DMS153 treated with DMSO at 0.1 percent for 48 hours (cell line): ENCODE data around the gene AIF1L.

ENCODE experiments used
- DNase-seq: peaks from one replicate; lab custom pipeline; 2025; ENCODE audit not compliant: unreplicated experiment; lab: John Stamatoyannopoulos, UW

The AIF1L gene

DNA sequence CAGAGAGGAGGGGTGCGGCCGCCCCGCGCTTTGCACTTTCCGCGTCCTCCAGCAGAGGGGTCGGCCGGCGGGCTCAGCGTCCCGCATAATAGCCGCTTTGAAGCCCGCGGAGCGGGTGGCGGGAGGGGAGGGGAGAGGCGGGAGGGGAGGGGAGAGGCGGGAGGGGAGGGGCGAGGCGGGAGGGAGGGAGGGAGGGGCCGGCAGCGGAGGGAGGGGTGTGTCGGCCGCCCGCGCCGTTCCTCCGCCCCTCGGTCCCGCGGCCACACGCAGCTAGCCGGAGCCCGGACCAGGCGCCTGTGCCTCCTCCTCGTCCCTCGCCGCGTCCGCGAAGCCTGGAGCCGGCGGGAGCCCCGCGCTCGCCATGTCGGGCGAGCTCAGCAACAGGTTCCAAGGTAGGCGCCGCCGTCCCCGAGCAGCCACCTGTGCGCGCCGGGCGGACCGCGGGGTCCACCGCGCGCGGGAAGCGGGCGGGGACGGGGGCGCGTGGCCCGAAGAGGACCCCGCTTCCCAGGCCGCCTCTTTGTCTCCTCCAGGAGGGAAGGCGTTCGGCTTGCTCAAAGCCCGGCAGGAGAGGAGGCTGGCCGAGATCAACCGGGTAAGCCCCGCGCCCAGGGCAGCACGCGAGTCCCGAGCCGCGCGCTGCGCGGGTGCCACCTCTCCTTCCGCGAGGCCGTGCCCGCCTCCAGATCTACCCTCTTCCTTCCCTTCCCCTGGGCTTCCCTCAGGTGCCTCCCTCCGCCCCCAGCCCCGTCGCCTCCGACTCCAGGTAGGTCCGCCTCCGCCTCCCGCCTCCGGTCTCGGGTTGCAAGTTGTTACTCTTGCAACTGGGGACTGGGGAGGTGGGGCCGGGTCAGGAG, at the start of gene AIF1L:
AIF1L (plus strand) TSS at position 263 of the 857 bp plus-strand sequence; CDS start at position 362, 99 bp downstream.
- DNase-seq: no peak

DNA sequence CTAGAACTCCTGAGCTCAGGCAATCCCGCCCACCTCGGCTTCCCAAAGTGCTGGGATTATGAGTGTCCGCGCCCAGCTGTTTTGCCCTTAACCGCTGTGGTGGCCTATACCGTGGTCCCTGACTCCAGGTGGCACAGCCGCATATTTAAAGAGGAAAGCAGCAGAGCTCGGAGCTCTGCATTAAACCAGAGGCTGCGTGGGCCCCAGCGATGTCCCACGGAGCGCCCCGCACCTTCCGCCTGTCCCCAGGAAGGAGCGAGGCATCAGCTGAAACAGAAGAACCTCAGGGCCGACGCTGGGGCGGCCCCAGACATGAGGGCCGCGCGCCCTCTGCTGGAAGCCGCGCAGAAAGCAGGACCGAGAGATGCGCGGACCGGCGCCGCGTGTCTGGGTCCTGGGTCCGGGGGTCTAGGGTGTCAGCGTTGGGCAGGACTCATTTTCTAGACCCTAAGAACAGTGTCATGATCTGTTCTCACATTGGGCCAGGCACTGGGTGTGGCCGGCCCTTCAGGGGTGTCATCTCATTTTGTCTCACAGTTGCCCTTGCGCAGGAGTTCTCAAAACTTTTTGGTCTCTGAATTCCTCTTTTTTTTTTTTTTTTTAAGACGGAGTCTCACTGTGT, 49.6 kb upstream of the AIF1L start:
- peak; percentile 54 for DNase-seq

DNA sequence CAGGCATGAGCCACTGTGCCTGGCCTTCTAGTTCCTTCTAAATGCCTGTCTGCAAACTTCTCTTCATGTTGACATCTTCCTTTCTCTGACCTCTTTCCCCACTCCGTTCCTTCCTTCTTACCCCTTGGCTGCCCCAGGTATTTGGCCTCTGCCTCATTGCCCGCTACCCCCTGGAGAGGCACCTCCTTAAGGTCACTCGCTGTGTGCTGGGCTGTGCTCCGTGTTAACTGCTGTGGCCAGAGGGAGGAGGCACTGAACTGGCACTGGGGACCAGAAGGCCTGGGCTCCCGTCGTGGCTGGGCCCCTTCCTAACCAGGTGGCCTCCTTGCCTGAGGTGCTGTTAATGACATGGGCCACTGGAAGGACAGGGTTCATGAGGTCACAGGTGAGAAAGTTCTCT, 48.0 kb upstream of the AIF1L start:
- DNase-seq: no peak

DNA sequence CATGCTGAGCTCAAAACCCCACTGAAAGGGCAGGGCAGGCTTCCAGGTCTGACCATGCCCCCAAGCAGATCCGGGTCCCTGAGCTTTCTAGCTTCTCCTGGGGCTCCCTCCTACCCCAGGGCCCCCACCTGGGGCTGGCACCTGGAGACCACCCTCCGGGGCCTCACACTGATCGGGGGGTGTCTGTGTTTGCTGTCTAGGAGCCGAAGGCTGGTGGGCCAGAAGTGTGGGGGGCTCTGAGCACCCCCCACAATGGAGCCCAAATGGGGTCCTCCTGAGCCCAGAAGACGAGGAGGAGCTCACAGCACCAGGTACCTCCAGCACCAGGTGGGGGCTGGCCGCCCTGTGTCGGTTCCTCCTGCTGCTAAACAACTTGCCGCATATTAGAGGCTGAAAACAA, 47.5 kb upstream of the AIF1L start:
- DNase-seq: no peak

DNA sequence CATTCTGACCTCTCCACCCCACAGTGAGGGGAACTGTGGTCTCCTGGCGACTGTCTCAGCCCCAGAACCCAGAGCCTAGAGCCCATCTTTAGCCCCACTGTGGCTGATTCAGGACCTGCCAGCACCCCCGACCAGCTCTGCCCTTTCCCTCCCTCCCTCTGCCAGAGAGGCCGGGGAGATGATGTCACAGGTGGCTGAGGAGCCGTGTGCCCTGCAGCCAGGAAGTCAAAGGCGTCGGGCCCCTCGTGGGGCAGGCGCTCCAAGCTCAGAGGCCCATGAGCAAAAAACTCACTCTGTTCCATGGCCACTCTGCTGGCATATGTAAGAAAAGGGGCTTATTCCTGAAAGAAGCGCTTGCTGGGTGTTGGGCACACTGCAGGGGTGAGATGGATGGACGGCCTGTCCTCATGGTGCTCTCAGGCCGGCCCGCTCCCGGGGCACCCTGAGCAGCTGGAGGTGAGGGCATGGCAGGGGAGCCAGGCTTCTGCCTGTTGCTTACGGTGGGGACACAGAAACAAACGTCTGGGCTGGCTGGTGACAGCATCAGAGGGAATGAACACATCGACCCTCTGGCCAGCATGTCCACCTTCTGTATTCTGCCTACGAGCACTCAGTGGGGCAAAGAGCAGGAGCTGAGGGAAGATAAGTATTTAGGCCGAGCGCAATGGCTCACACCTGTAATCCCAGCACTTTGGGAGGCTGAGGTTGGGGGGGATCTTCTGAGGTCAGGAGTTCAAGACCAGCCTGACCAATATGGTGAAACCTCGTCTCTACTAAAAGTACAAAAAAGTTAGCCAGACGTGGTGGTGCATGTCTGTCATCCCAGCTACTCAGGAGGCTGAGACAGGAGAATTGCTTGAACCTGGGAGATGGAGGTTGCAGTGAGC, 46.3 kb upstream of the AIF1L start:
- no peak for DNase-seq

DNA sequence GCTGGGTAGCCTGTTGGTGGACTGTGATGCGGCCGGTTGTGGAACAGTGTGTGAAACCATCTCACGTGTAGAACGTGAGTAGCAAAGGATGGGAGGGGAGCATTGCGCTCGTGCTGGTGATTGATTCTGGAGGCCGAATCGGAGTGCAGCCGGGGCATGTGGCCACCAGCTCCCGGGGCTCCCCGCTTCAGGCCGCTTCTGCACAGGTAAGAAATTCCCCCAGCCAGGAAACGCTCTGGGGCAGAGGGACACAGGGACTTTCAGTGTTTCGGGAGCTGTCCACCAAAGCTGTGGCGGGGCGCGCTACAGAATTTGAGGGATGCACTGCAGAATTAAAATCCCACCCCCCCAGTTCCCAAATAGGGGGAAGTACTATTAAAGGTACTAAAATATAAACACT, 45.5 kb upstream of the AIF1L start:
- DNase-seq: no peak

DNA sequence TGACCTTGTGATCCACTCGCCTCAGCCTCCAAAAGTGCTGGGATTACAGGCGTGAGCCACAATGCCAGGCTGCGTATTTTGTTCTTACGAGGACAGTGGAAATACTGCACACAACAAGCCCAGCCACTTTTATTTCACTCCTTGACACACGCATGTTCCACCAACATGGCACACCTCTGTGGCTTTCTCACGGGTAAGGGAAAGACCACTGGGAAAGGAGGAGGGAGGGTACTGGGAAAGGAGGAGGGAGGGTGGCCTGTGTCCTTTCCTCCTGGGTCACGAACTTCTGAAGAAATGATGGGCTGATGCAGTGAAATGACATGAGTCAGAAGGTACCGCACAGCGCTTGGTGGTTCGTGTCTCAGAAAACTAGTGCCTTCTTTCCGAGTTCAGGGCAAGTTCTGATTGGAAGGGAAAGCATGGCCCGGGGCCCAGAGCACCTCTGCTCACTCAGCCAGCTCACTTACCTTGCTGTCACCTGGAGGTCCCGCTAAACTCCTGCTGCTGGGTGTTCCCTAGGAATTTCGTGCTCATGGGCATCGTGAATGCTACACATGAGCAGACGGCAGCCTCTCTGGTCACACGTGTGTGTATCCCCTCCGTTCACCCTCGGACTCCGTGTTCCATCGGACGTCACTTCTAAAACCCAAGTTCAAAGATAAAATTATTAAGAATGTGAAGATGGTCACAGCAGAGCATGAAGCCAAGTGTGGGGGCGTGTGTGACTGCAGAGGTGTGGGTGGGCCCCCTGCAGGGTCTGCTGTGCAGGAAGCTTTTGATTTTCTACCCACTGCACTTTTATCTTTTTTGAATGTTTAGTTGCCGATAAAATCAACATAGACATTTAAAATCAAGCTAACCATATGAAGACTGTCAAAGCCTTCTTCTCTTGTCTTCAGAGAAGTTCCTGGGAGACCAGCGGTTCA, 44.5 kb upstream of the AIF1L start:
- no peak for DNase-seq

DNA sequence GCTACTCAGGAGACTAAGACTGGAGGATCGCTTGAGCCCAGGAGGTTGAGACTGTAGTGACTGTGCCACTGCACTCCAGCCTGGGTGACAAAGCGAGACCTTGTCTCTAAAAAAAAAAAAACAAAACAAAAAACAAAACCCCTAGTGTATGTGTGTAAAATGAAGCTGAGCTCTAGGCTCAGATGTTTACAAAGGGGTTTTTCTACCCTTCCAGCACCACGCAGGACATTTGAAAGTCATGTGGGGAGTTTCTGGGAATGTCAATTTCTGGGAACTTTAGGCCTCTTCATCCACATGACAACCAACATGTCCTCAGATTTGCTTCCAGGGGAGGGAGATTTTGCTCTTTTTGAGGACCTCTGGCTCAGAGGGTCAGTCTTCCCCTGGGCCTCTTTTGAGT, 42.4 kb upstream of the AIF1L start:
- no peak for DNase-seq

DNA sequence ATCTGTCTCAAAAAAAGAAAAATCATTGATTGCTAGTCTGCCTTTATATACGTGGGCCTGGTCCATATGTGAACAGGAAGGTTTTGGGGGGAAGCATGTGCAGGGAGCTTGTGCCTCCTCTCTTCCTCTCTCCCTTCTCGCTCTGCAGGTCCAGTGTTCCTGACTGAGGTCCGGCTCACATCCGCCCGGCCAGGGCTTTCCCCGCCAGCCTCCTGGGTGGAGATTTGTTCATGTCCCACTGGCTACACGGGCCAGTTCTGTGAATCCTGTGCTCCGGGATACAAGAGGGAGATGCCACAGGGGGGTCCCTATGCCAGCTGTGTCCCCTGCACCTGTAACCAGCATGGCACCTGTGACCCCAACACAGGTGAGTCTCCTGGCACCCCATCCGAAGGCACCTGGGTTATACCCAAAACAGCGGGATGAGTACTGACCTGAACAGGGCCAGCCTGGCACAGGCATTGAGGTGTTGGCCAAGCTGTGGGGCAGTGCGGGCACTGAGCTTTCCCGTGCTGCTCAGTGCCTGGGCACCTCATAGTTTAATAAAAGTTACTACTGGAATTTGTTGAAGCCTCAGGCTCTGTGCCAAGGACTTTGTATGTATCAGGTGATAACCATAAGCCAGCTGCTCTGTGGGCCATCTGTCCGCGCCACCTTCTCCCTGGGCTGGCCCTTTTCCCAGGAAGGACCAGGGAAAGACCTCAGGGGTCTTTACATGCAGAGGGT, 39.4 kb upstream of the AIF1L start:
- no peak for DNase-seq

DNA sequence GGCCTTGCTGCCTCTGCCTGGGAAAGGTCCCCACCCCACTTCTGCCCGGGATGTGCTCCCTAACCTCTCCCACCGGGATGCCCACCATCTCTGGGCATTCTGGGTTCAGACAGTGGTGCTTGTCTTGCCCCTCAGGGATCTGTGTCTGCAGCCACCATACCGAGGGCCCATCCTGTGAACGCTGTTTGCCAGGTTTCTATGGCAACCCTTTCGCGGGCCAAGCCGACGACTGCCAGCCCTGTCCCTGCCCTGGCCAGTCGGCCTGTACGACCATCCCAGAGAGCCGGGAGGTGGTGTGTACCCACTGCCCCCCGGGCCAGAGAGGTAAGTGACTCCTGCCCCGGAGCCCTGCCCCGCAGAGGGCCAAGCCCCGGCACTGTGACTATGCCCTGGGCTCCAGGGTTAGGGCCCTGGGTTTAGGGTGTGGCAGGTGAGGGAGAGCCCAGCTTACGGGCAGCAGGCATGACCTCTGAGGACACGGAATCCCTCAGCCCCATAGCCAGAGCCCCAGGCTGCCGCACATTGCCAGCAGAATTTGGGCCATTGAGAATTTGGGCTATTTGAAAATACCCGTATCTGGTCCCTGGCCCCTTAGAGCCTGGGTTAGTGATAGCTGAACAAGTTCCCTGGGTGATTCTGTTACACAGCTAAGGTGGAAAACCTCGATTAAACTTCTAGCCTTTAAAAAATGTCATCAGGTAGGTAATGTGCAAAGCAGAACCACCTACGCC, 35.3 kb upstream of the AIF1L start:
- DNase-seq: no peak

DNA sequence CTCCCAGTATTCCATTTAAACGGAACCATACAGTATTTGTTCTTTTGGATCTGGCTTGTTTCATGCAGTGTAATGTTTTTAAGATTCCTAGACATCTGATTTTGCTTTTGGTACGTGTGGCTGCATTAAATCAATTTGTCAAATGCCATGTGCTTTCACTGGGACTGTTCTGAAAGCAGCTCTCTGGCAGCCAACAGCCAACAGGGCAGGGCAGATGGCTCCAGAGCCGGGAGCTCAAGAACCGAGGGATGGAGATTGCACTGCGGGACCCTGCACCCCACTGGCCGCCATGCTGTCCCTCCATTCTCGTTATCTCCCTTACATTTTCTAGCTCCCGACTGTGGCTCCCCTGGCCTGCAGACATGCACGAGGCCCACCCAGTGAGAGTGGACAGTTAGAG, 33.4 kb upstream of the AIF1L start:
- DNase-seq: no peak

DNA sequence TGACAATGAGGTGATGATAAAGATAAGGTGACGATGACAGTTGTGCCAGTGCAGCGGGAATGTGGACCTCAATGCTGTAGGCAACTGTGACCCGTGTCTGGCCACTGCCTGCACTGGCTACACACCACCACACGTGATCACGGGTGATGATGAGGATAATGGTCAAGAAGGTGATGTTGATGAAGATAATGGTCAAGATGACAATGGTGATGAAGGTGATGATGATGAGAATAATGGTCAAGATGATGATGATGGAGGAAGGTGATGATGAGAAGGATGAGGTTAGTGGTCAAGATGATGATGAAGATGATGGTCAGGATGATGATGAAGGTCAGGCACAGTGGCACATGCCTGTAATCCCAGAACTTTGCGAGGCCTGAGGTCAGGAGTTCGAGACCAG, 30.7 kb upstream of the AIF1L start:
- DNase-seq: no peak

DNA sequence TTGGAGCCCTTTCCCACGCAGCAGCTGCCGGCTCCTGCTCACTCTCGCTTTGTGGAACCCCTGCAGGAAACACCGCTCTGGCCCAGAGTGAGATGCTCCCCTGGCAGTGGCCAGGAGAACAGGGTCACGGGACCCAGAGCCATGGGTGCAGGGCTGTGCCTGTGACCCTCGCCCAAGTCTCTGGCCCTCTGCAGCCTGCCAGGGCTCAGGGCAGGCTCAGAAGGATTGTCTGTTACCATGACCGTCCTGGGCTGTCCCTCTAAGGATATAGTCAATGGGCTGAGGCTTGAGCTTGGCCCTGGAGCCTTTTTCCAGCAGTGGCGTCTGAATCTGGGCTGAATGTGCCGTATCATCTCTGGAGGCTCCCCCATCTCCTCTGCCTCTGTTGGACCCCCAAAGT, 28.7 kb upstream of the AIF1L start:
- no peak for DNase-seq

DNA sequence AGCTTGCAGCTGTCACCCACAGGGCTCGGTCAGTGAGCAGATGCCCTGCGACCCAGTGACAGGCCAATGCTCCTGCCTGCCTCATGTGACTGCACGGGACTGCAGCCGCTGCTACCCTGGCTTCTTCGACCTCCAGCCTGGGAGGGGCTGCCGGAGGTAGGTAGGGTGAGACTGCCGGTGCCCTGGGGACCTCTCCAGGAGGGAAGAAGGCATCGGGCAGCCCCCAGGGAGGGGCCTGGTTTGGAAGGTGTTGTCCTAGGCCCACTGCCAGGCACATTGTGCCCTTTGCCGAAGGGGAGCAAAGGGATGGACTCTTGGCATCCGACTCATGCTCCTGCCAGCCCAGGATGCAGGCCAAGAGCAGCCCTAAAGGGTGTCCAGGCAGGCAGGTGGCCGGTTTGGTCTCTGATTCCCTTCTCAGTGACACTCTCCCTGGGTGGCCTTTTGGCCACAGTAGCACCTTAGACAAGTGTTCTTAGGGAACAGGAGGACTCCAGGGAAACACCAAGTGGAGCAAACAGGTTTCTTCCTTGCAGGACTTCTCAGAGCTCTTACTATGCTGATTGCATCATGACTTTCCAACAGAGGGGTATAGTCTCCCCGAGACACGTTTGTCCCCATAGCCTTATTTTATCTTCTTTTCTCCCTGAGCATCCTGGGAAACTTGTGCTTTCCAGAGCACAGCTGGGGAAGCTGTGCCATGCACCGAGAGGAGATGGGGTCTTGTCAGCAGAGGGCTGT, 28.1 kb upstream of the AIF1L start:
- DNase-seq: no peak

DNA sequence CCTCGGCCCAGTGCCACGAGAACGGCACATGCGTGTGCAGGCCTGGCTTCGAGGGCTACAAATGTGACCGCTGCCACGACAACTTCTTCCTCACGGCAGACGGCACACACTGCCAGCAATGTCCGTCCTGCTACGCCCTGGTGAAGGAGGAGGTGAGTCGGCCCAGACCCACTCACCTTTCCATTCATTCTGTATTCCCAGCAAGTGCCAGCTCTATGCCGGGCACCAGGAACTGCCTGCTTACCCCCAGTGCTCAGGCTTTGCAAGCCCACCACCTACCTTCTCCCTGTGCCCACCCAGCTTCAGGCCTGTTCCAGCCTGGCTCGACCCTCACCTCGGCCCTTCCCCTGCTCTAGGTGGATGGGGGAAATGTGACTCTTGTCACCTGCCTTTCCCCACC, 26.6 kb upstream of the AIF1L start:
- no peak for DNase-seq

DNA sequence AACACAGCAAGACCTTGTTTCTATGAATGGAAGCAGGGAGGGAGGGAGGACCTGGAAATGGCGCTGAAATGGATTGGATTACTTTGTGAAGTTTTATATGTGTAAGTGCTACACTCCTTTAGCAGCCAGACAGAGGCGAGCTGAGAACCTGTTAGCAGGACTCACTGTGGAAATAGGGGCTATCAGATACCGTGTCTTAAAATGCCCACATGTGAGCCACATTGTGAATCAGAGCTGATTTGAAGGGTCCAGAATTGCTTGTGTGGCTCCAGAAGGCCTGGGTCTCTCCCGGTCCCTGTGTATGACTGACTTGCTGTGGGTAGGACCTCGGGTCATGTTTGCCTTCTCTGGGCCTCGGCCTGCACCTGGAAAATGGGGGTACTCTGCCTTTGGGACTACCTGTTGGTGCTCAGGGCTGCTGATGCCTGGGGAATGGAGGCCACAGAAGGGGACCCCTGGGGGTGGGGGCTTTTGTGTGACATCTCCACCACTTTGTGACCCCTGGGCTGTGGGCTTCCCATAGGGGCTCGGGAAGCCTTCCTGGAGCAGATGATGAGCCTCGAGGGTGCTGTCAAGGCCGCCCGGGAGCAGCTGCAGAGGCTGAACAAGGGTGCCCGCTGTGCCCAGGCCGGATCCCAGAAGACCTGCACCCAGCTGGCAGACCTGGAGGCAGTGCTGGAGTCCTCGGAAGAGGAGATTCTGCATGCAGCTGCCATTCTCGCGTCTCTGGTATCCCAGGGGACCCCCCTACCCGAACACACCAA, 24.0 kb upstream of the AIF1L start:
- DNase-seq: no peak

DNA sequence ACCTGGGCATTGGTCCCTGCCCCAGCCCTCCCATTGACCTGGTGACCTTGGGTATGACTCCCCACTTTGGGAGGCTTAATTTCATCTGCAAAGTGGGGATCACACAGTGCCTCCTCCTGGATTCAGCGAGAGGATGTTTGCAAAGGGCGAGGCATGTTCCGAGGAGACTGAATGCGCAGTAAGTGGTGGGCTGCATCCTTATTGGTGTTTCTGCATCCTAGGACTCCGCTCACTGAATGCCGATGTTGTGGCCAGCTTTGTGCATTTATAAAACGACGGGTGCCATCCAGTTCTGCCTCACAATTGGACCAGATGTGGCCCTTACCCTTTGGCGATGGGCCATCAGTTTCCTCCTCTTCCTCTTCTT, 23.5 kb upstream of the AIF1L start:
- DNase-seq: no peak
